GM12892 (cell line): ENCODE data around the gene ZIM2.

Source experiments
- POLR2A ChIP-seq: IDR thresholded peaks from 2 replicates; pipeline ENCODE4 v1.6.1; 2011; ENCODE audit warnings: low read depth, low read length, control low read depth
- POLR2AphosphoS5 ChIP-seq: IDR thresholded peaks from 2 replicates; pipeline ENCODE4 v1.6.1; 2011; ENCODE audit warnings: low read depth, low read length, control low read depth
- TAF1 ChIP-seq: IDR thresholded peaks from 2 replicates; pipeline ENCODE4 v1.6.1; 2011; ENCODE audit warnings: low read depth, mild to moderate bottlenecking, control low read depth, low read length, borderline replicate concordance

DNA sequence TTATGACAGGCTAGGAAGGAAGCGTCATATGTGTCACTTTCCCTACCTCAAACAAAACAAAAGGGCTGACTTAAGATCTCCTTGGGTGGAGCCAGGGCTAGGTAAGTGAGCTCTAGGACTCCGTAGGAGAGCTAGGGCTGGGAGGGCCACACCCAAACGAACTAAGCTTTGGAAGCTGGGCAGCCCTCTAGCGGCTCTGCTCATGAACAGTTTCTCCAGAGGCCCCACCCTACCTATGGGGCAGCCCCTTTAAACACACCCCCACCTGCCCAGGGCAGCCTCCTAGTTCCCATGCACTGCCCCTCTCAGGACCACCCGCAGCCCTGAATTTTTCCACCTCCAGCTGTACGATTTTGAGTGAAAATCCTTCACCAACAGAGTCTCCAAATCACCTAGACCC lies 3.5 kb downstream of the ZIM2 start:
- TF ChIP-seq POLR2A: no peak
- no peak for TF ChIP-seq POLR2AphosphoS5
- no peak for TF ChIP-seq TAF1
